Endothelial cell of umbilical vein (primary cell): Measurements from ENCODE around the gene SCTR. TPM values are rescaled to one million over a fixed set of nuclear protein-coding genes. Genes with fewer than 3 reads are reported as not detected.

ENCODE experiments used
- BruUV-seq: library from RNA; stranded (reverse); fragments of 400-500 nt; replicated peaks from 2 replicates; lab custom pipeline; 2021; lab: Mats Ljungman, UMichigan
- CTCF ChIA-PET: fragments of 300-600, 350-600 bp; sonication (Branson Sonifier 250); formaldehyde crosslinking; loops from one replicate; lab custom pipeline; 2021; ENCODE audit warnings: antibody characterized with exemption, inconsistent platforms; lab: Charles Lee
- POLR2A ChIA-PET: fragments of 300-600, 350-600 bp; sonication (Branson Sonifier 250); formaldehyde crosslinking; loops from one replicate; lab custom pipeline; 2021; ENCODE audit warnings: antibody characterized with exemption, inconsistent platforms; lab: Charles Lee
- DNase-seq: peaks from one replicate; pipeline ENCODE4 v3.0.0-alpha.2; 2011; ENCODE audit warnings: low read depth, low spot score
- FAIRE-seq: peaks from 2 replicates; lab custom pipeline; 2011; peaks lifted over from hg19 to GRCh38; lab: Jason Lieb, UNC
- H2AFZ ChIP-seq: 2 replicates; pipeline ENCODE4 v1.6.0; 2012; ENCODE audit warnings: low read depth, low read length, control low read depth, inconsistent platforms
- H3K27ac ChIP-seq: 2 replicates; pipeline ENCODE4 v1.5.1; 2011; ENCODE audit warnings: low read depth, mild to moderate bottlenecking, control low read depth, low read length, moderate library complexity; ENCODE audit not compliant: insufficient read depth
- H3K27me3 ChIP-seq, 2 experiments: 2 replicates each; pipeline versions ENCODE4 v1.6.0 to v1.6.1; 2011; ENCODE audit warnings: low read length in 2 of 2, mixed read lengths in 1 of 2; ENCODE audit not compliant: control insufficient read depth in 2 of 2, insufficient read depth in 2 of 2
- H3K36me3 ChIP-seq, 2 experiments: 2 replicates in 1 of 2; 3 replicates in 1 of 2; pipeline ENCODE4 v1.5.1; 2011; ENCODE audit warnings: low read length in 2 of 2, mild to moderate bottlenecking in 1 of 2, moderate library complexity in 1 of 2; ENCODE audit not compliant: control insufficient read depth in 2 of 2, insufficient read depth in 2 of 2; ENCODE audit errors: extremely low read depth in 1 of 2
- H3K4me1 ChIP-seq: 3 replicates; pipeline ENCODE4 v1.5.1; 2011; ENCODE audit warnings: mild to moderate bottlenecking, low read length; ENCODE audit not compliant: control insufficient read depth, insufficient read depth; ENCODE audit errors: extremely low read depth
- H3K4me2 ChIP-seq: 2 replicates; pipeline ENCODE4 v1.6.1; 2011; ENCODE audit warnings: low read length, control low read depth, mixed read lengths; ENCODE audit not compliant: insufficient read depth
- H3K4me3 ChIP-seq, 3 experiments: fragments of 200-600 bp in 1 of 3; sonication (generic), shearing (Covaris generic) in 1 of 3; replicated peaks in 1 of 3; 2 replicates each; pipeline ENCODE4 v1.5.1; 2011 to 2016; ENCODE audit warnings: control low read depth in 3 of 3, low read length in 3 of 3, mild to moderate bottlenecking in 2 of 3, inconsistent platforms in 1 of 3, low read depth in 1 of 3, moderate library complexity in 1 of 3; ENCODE audit not compliant: insufficient read depth in 1 of 3
- H3K79me2 ChIP-seq: 2 replicates; pipeline ENCODE4 v1.6.0; 2012; ENCODE audit warnings: low read length, inconsistent platforms; ENCODE audit not compliant: control insufficient read depth, insufficient read depth
- H3K9ac ChIP-seq: replicated peaks from 2 replicates; pipeline ENCODE3; 2011; ENCODE audit warnings: low read length, control low read depth; ENCODE audit not compliant: insufficient read depth; ENCODE audit errors: extremely low read depth
- H3K9me1 ChIP-seq: replicated peaks from 3 replicates; pipeline ENCODE4 v1.6.0; 2011; ENCODE audit warnings: mild to moderate bottlenecking, low read length; ENCODE audit not compliant: control insufficient read depth, insufficient read depth; ENCODE audit errors: extremely low read depth
- H3K9me3 ChIP-seq: replicated peaks from 2 replicates; pipeline ENCODE4 v1.5.1; 2012; ENCODE audit warnings: low read length, inconsistent platforms; ENCODE audit not compliant: control insufficient read depth, insufficient read depth
- H4K20me1 ChIP-seq: replicated peaks from 2 replicates; pipeline ENCODE3; 2011; ENCODE audit warnings: mild to moderate bottlenecking, low read length; ENCODE audit not compliant: control insufficient read depth, insufficient read depth; ENCODE audit errors: extremely low read depth
- CTCF ChIP-seq, 2 donors: IDR thresholded peaks; 1 replicate in 1 of 2; 2 replicates in 1 of 2; pipeline ENCODE4 v1.5.1; 2011; ENCODE audit warnings: low read length in 2 of 2, mild to moderate bottlenecking in 2 of 2, moderate library complexity in 2 of 2, control low read depth in 1 of 2, inconsistent platforms in 1 of 2, low read depth in 1 of 2; ENCODE audit not compliant: insufficient read depth in 1 of 2; ENCODE audit errors: extremely low read depth in 1 of 2
- EZH2 ChIP-seq: IDR thresholded peaks from 2 replicates; pipeline ENCODE4 v1.6.1; 2012; ENCODE audit warnings: borderline replicate concordance, low read depth, mild to moderate bottlenecking, moderate library complexity, low read length, inconsistent platforms; ENCODE audit not compliant: severe bottlenecking
- FOS ChIP-seq: IDR thresholded peaks from 2 replicates; pipeline ENCODE4 v1.6.1; 2011; ENCODE audit warnings: mild to moderate bottlenecking, low read length, moderate library complexity, borderline replicate concordance; ENCODE audit not compliant: insufficient read depth
- GATA2 ChIP-seq: IDR thresholded peaks from 2 replicates; pipeline ENCODE4 v1.7.0; 2011; ENCODE audit warnings: low read depth, mild to moderate bottlenecking, moderate library complexity, mixed read lengths, low read length; ENCODE audit not compliant: insufficient read length, insufficient read depth
- JUN ChIP-seq: IDR thresholded peaks from 2 replicates; pipeline ENCODE4 v1.6.1; 2011; ENCODE audit warnings: borderline replicate concordance, low read depth; ENCODE audit not compliant: insufficient read length, insufficient read depth
- MAX ChIP-seq: IDR thresholded peaks from 2 replicates; pipeline ENCODE4 v1.6.1; 2011; ENCODE audit not compliant: insufficient read depth, insufficient read length
- MYC ChIP-seq: IDR thresholded peaks from one replicate; pipeline ENCODE4 v1.6.1; 2011; ENCODE audit warnings: mild to moderate bottlenecking, low read depth, low read length
- POLR2A ChIP-seq: IDR thresholded peaks from 2 replicates; pipeline ENCODE4 v1.6.1; 2012; ENCODE audit warnings: low read depth, mild to moderate bottlenecking, control low read depth, low read length
- POLR2AphosphoS5 ChIP-seq: IDR thresholded peaks from 2 replicates; pipeline ENCODE4 v1.6.1; 2012; ENCODE audit warnings: low read depth, mild to moderate bottlenecking, control low read depth, low read length, moderate library complexity; ENCODE audit not compliant: insufficient read depth
- dilution Hi-C: fragments of 300-500 bp; cut with MboI; formaldehyde crosslinking; loops from one replicate; pipeline ENCODE4 v1.15.0; 2019; ENCODE audit warnings: low sequenced_read_pairs; ENCODE audit not compliant: extremely low pct_ligation_motif_present
- intact Hi-C: fragments of 100-400 bp; cut with micrococcal nuclease; formaldehyde crosslinking; loops from one replicate; pipeline ENCODE4 v1.10.0; 2022
- polyA plus RNA-seq, 4 experiments: library from polyadenylated mRNA; depleted of rRNA in 3 of 4; stranded (reverse) in 3 of 4; unstranded in 1 of 4; fragments of >200 nt; gene quantifications; 2 replicates each; pipeline versions ENCODE4 v1.2.1 to v1.2.3, GENCODE V29; 2011 to 2012; ENCODE audit warnings: missing spikeins in 1 of 4
- total RNA-seq: library from RNA; stranded (reverse); gene quantifications from 2 replicates; pipeline ENCODE4 v1.2.3, GENCODE V29; 2021

Gene SCTR
- total and polyA plus RNA-seq, 2 donors (not counting 3 experiments of a cell fraction or from before 2014, with no cell fraction given), result not detected

- Histone ChIP-seq H3K9me1 (no peaks in the 10 kb centered on the region), H3K27ac (no peak overlapping the region), H3K36me3 (no peaks in the 10 kb centered on the region), H3K4me1 (no peaks in the 10 kb centered on the region), H3K4me3 (no peak overlapping the region), H3K9me3 (no peaks in the 10 kb centered on the region), H3K79me2 (no peaks in the 10 kb centered on the region), H3K9ac (no peak overlapping the region), H2AFZ (no peak overlapping the region), H3K4me2 (no peak overlapping the region), H3K27me3 (peaks cover 0 to 2% of the 10 kb centered on the region in 2 experiments), H4K20me1 (no peaks in the 10 kb centered on the region)
- ChIA-PET CTCF (no interaction called here), POLR2A (no interaction called here)
- dilution Hi-C loops (no loop called here), intact Hi-C loops (no loop called here)
- no peak for TF ChIP-seq MAX
- TF ChIP-seq GATA2, result no peak
- no peak for TF ChIP-seq EZH2
- TF ChIP-seq MYC, result no peak
- TF ChIP-seq FOS, result no peak
- TF ChIP-seq POLR2A, result no peak
- no peak for TF ChIP-seq CTCF (IDR thresholded peaks at IDR 0.05; ENCODE audit: extremely low read depth in 1 of 2, insufficient read depth in 1 of 2, low read depth in 1 of 2, low read length in 2 of 2)
- TF ChIP-seq POLR2AphosphoS5, result no peak
- TF ChIP-seq JUN, result no peak
- DNase-seq (no peak), FAIRE-seq (no peak)
- BruUV-seq, result no TSS peak
These were observed 121.4 kb downstream of the SCTR start for GRCh38 chr2:119402645-119403560.
